ENCODE measurements around the gene RPUSD4. TPM values are rescaled to one million over a fixed set of nuclear protein-coding genes. Genes with fewer than 3 reads are reported as not detected.

The RPUSD4 gene
- total and polyA plus RNA-seq, 2 experiments from 2014 or later = 20.8 to 60.8 TPM

Small RNA genes within 50 kb of the gene (small RNA-seq; reads per million reads assigned to genes)
- not detected for gene AP001893.2 (ENCODE audit: low replicate concordance)
- gene RN7SL351P (ENCODE audit: low replicate concordance) = not detected
- not detected for gene RNU4-86P (ENCODE audit: low replicate concordance)

Other genes with a start within 250 kb of the RPUSD4 start
- gene CDON, start 148.8 kb downstream of the RPUSD4 start, total RNA-seq (2014; rRNA removed; shearing (Covaris generic)) = 31.2 and 35.5 TPM in 2 replicates
- 3.3 and 4.1 TPM in 2 replicates for gene CDON, start 148.8 kb downstream of the RPUSD4 start, polyA plus RNA-seq (2016; fragmentation: Nextera tagmentation; extraction: Ambion mirVana)
- gene FAM118B, start 132 bp upstream of the RPUSD4 start, total RNA-seq (2014; rRNA removed; shearing (Covaris generic)) = 43.4 and 75.0 TPM in 2 replicates
- 24.7 and 33.7 TPM in 2 replicates for gene FAM118B, start 132 bp upstream of the RPUSD4 start, polyA plus RNA-seq (2016; fragmentation: Nextera tagmentation; extraction: Ambion mirVana)
- 49.3 and 53.2 TPM in 2 replicates for gene SRPRA, start 57.2 kb upstream of the RPUSD4 start, total RNA-seq (2014; rRNA removed; shearing (Covaris generic))
- gene SRPRA, start 57.2 kb upstream of the RPUSD4 start, polyA plus RNA-seq (2016; fragmentation: Nextera tagmentation; extraction: Ambion mirVana) = 27.1 and 28.0 TPM in 2 replicates
- gene FOXRED1, start 57.5 kb upstream of the RPUSD4 start, total RNA-seq (2014; rRNA removed; shearing (Covaris generic)) = 41.0 and 59.2 TPM in 2 replicates
- gene FOXRED1, start 57.5 kb upstream of the RPUSD4 start, polyA plus RNA-seq (2016; fragmentation: Nextera tagmentation; extraction: Ambion mirVana) = 25.2 and 27.0 TPM in 2 replicates
- gene TIRAP, start 71.4 kb upstream of the RPUSD4 start, total RNA-seq (2014; rRNA removed; shearing (Covaris generic)) = 2.6 and 3.4 TPM in 2 replicates
- gene TIRAP, start 71.4 kb upstream of the RPUSD4 start, polyA plus RNA-seq (2016; fragmentation: Nextera tagmentation; extraction: Ambion mirVana) = 0.89 and 1.1 TPM in 2 replicates
- gene DCPS, start 92.4 kb upstream of the RPUSD4 start, total RNA-seq (2014; rRNA removed; shearing (Covaris generic)) = 26.8 and 28.5 TPM in 2 replicates
- gene DCPS, start 92.4 kb upstream of the RPUSD4 start, polyA plus RNA-seq (2016; fragmentation: Nextera tagmentation; extraction: Ambion mirVana) = 41.1 and 46.4 TPM in 2 replicates
- gene ST3GAL4, start 144.0 kb upstream of the RPUSD4 start, total RNA-seq (2014; rRNA removed; shearing (Covaris generic)) = 16.6 and 28.0 TPM in 2 replicates
- gene ST3GAL4, start 144.0 kb upstream of the RPUSD4 start, polyA plus RNA-seq (2016; fragmentation: Nextera tagmentation; extraction: Ambion mirVana) = 10.1 and 10.8 TPM in 2 replicates

All from GM23338 (cell line).